IPS DF 4.7 (cell line): ENCODE measurements around the gene PYGL.
"Not testable (repeated sequence)": the region's sequence is repeated elsewhere in the genome, so short reads cannot be mapped to it uniquely, and the experiment has no call there.

ENCODE experiments used
- DNase-seq: peaks from one replicate; pipeline ENCODE4 v3.0.0-alpha.2; 2013; ENCODE audit warnings: low spot score; ENCODE audit errors: extremely low read depth

Gene PYGL

GRCh38 chr14:50955373-50956043, 11.2 kb upstream of the PYGL start:
- DNase-seq: no peak

- no peak for DNase-seq
These were observed 10.6 kb upstream of the PYGL start for GRCh38 chr14:50954811-50955372.

- no peak for DNase-seq
These were observed 9.2 kb upstream of the PYGL start for GRCh38 chr14:50953502-50953901.

- DNase-seq: no peak
These were observed 6.7 kb upstream of the PYGL start for GRCh38 chr14:50951032-50951431.

GRCh38 chr14:50948205-50948604, 3.9 kb upstream of the PYGL start:
- no peak for DNase-seq

GRCh38 chr14:50947446-50947845, 3.2 kb upstream of the PYGL start:
- DNase-seq: no peak

- DNase-seq: no peak
These were observed 2.1 kb upstream of the PYGL start for GRCh38 chr14:50946234-50946935.

- DNase-seq: no peak
These were observed 547 bp upstream of the PYGL start for GRCh38 chr14:50944647-50945413.

GRCh38 chr14:50943261-50943942, 881 bp downstream of the PYGL start:
- no peak for DNase-seq

- DNase-seq: not testable (repeated sequence)
These were observed 2.6 kb downstream of the PYGL start for GRCh38 chr14:50941638-50942037.

GRCh38 chr14:50941151-50941550, 3.1 kb downstream of the PYGL start:
- no peak for DNase-seq

- no peak for DNase-seq
These were observed 6.5 kb downstream of the PYGL start for GRCh38 chr14:50937800-50938199.

GRCh38 chr14:50937325-50937724, 7.0 kb downstream of the PYGL start:
- DNase-seq: no peak

- no peak for DNase-seq
These were observed 7.4 kb downstream of the PYGL start for GRCh38 chr14:50936882-50937281.

- no peak for DNase-seq
These were observed 8.3 kb downstream of the PYGL start for GRCh38 chr14:50936016-50936340.

GRCh38 chr14:50935126-50936015, 8.9 kb downstream of the PYGL start:
- DNase-seq: no peak

- DNase-seq: no peak
These were observed 11.4 kb downstream of the PYGL start for GRCh38 chr14:50932592-50933495.

GRCh38 chr14:50932156-50932555, 12.1 kb downstream of the PYGL start:
- DNase-seq: no peak

- DNase-seq: no peak
These were observed 12.7 kb downstream of the PYGL start for GRCh38 chr14:50931559-50931958.

- no peak for DNase-seq
These were observed 14.8 kb downstream of the PYGL start for GRCh38 chr14:50929506-50929905.
